Hepatocyte (in vitro differentiated cells): Measurements from ENCODE around the gene ZNF564.

Source experiments
- EZH2 ChIP-seq: fragments of 200-600 bp; sonication (generic); IDR thresholded peaks from 2 replicates; pipeline ENCODE4 v1.6.1; 2016; ENCODE audit warnings: antibody characterized with exemption, mild to moderate bottlenecking, borderline replicate concordance
- TF ChIP-seq, protein P1 (sequence below): fragments of 200-600 bp; sonication (generic); IDR thresholded peaks from 2 replicates; pipeline ENCODE4 v1.5.1; 2016; ENCODE audit warnings: antibody characterized with exemption, mild to moderate bottlenecking; ENCODE audit not compliant: poor library complexity

DNA sequence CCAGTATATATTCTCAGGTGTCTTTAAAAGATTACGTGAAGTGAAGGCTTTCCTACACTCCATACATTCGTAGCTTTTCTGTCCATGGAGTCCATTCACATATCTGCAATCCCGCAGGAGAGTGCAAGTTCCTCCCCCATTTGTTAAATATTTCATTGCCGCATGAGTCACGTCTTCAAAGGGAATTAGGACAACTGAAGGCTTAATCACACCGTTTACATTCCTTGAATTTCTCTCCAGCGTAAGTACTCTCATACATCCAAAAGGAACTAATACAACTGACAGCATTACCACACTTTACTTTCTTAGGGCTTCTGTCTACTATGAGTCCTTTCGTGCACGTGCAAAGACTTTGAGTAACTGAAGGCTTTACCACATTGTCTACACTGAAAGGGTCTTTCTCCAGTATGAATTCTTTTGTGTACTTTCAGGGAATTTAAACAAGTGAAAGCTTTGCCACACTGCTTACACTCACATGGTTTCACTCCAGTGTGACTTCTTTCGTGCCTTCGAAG is 29.0 kb upstream of the ZNF564 start:
- TF ChIP-seq, protein P1, sequence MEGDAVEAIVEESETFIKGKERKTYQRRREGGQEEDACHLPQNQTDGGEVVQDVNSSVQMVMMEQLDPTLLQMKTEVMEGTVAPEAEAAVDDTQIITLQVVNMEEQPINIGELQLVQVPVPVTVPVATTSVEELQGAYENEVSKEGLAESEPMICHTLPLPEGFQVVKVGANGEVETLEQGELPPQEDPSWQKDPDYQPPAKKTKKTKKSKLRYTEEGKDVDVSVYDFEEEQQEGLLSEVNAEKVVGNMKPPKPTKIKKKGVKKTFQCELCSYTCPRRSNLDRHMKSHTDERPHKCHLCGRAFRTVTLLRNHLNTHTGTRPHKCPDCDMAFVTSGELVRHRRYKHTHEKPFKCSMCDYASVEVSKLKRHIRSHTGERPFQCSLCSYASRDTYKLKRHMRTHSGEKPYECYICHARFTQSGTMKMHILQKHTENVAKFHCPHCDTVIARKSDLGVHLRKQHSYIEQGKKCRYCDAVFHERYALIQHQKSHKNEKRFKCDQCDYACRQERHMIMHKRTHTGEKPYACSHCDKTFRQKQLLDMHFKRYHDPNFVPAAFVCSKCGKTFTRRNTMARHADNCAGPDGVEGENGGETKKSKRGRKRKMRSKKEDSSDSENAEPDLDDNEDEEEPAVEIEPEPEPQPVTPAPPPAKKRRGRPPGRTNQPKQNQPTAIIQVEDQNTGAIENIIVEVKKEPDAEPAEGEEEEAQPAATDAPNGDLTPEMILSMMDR: no peak
- no peak for TF ChIP-seq EZH2
